A549 treated with dexamethasone at 1 μM for 4 hours (cell line): ENCODE results near the gene PSMA6. TPM values are rescaled to one million over a fixed set of nuclear protein-coding genes. Genes with fewer than 3 reads are reported as not detected.

Experiments
- total RNA-seq: library from RNA; stranded (reverse); fragments of 200-300 nt; extraction: Qiagen RNA extraction; gene quantifications from 5 replicates; pipeline ENCODE4 v1.2.3, GENCODE V29; 2022

The PSMA6 gene
- total RNA-seq: 262 to 308 TPM (median 278 TPM) in 5 replicates

DNA sequence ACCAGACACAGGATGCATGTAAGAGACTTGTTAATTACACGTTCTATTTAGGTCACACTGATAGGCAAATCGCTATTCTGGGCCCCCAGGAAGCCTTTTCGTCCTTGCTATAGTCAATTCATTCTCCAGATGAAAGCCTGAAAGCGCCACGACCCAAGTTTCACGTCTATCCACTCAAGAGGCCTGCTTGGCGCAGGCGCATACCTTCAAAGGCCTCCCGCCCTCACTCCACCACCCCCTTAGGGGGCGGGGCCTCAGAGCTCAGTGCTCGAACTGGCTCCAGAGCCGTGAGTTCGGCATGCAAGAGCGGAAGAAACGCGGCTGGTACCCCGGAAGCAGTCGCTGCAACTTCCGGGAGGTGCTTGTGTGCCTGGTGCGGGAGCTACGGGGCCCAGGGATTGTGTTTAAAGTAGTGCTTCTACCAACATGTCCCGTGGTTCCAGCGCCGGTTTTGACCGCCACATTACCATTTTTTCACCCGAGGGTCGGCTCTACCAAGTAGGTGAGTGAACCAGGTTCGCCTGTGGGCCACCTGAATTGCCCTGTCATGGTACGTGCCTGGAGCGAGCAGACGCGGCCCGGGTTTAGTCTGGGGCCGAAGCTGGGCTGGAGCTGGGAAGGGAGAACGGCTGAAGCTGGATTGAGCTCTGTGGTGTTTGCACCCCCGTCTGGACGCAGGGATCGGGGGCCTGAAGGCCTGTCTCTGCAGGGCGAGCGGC lies at the start of gene PSMA6:
Gene PSMA6 (plus strand): TSS at position 332 of the 719 bp plus-strand sequence. CDS start 95 bp downstream, at position 427.

Other genes starting within 250 kb of the PSMA6 start
- 101 to 123 TPM (median 121 TPM) in 5 replicates for gene FAM177A1, start 246.1 kb upstream of the PSMA6 start, total RNA-seq
- 23.0 to 29.9 TPM (median 26.0 TPM) in 5 replicates for gene PPP2R3C, start 170.4 kb upstream of the PSMA6 start, total RNA-seq
- 33.1 to 42.5 TPM (median 40.5 TPM) in 5 replicates for gene PRORP, start 169.8 kb upstream of the PSMA6 start, total RNA-seq
- 186 to 274 TPM (median 252 TPM) in 5 replicates for gene NFKBIA, start 112.4 kb downstream of the PSMA6 start, total RNA-seq
- gene INSM2, start 241.8 kb downstream of the PSMA6 start, total RNA-seq: 0.02 to 0.05 TPM (median 0.04 TPM) in 5 replicates